GM12891 (cell line): Measurements from ENCODE around the gene DNAH10.

Experiments used
- POLR2A ChIP-seq: IDR thresholded peaks from 2 replicates; pipeline ENCODE4 v1.6.1; 2011; ENCODE audit warnings: low read depth, low read length, control low read depth
- POLR2AphosphoS5 ChIP-seq: IDR thresholded peaks from 2 replicates; pipeline ENCODE4 v1.6.1; 2011; ENCODE audit warnings: low read depth, low read length, control low read depth
- SPI1 ChIP-seq: IDR thresholded peaks from 2 replicates; pipeline ENCODE4 v1.6.1; 2011; ENCODE audit warnings: low read depth, low read length, control low read depth
- TAF1 ChIP-seq: IDR thresholded peaks from 2 replicates; pipeline ENCODE4 v1.6.1; 2011; ENCODE audit warnings: low read depth, low read length, control low read depth

- TF ChIP-seq POLR2AphosphoS5 (no peak), SPI1 (no peak), TAF1 (no peak), POLR2A (no peak)
Measured at GRCh38 chr12:123931686-123932321, 169.7 kb downstream of the DNAH10 start.
